Activated T-cell treated with anti-CD3 and anti-CD28 coated beads for 24 hours (primary cell): ENCODE measurements around the gene TSPYL4.

Experiments used
- DNase-seq: peaks from one replicate; pipeline ENCODE4 v3.0.0-alpha.2; 2020; ENCODE audit warnings: low read depth

Gene TSPYL4

DNA sequence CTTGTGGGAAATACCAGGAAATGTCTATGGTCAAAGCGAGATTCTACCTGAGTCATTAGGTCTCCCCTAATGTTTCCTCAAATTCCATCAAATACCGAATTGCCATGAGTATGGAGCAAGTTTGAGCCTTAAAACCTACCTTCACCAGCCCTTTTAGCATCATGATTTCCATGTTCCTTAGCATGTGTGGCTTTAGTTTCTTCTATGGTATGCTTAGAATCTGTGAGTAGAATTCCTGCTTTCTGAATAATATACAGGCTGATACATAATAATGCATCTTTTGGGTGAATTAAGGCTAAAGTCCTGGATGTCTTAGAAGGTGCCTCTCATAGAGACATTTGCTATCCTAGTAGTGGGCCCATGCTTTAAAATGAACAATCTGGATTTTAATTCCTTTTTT, 32.0 kb downstream of the TSPYL4 start:
- DNase-seq: no peak

- DNase-seq: no peak
These were observed 32.8 kb downstream of the TSPYL4 start for GRCh38 chr6:116221067-116221466.

- DNase-seq: no peak
These were observed 35.0 kb downstream of the TSPYL4 start for GRCh38 chr6:116218866-116219265.

DNA sequence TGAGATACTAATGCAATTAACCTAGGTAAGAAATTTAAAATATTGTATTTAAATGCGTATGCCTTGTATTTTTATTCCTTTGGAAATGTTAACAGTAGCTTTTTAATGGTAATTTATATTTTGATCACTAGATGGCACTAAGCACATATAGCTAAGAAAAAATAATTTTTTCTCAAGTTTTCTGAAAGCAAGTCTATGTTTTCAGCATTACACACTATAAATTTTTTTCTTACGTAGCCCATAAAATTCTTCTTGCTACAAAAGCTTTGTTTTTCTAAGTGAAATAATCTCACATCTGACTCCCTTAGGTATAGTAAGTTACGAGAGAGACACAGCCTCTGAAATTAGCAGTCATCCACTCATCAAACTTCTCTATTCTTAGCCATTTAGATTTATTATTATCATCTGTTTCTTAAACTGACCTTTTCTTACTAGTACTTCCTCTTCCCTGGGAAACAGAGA, 35.7 kb downstream of the TSPYL4 start:
- no peak for DNase-seq

DNA sequence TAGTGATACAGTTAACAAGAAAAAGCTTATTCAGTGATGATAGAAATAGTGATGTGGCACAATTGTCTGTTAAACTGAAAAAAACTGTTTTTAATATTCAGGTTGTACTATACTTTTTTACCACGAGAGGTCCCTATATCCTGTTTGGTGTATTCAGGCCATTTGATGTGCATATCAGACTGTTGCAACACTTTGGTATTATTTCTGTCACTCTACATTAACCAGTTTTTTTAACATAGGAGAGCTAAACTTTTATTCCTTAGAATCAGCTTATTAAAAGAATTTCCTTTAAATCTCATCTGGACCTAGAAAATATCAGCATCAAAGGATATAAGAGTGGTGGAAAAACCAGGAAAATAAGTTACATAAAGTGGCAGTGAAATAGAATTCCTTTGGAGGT, 36.8 kb downstream of the TSPYL4 start:
- DNase-seq: no peak

DNA sequence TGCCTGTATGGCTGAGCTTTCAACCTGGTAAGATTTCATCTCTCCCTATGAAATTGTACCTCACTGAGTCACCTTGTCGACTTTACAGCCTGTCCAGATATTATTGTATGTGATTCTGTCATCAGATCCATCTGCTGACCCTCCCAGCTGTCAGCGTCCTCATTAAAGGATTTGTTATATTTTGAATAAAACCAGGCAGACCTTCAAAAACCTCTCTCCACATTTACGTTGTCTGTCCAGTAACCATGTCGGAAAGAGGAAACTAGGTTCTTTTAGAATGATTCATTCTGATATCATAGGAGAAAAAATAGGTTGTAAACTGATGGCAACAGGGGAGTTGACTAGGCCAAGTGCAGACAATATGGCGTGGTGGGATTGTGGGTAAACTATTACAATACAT, 38.5 kb downstream of the TSPYL4 start:
- no peak for DNase-seq

- no peak for DNase-seq
These were observed 39.2 kb downstream of the TSPYL4 start for GRCh38 chr6:116214681-116215080.

GRCh38 chr6:116210750-116211425, 43.0 kb downstream of the TSPYL4 start:
- no peak for DNase-seq

DNA sequence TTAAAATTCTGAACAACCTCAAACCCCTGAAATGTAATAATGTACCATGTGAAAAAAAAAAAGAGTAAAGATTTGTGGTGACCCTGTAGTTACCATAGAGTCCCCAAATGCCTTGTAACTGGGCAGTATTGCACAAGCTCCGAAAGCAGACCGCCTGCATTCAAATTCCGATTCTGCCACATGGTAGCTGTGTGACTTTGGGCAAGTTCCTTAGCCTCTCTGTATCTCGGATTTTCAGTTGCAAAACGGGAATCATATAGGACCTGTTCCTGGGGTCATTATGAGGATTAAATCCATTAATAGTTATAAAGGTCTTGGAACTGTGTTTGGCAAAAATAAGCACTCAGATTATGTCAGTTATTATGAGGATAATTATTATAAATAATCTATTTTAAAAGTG, 43.6 kb downstream of the TSPYL4 start:
- DNase-seq: no peak

- no peak for DNase-seq
These were observed 45.7 kb downstream of the TSPYL4 start for GRCh38 chr6:116208056-116208785.

DNA sequence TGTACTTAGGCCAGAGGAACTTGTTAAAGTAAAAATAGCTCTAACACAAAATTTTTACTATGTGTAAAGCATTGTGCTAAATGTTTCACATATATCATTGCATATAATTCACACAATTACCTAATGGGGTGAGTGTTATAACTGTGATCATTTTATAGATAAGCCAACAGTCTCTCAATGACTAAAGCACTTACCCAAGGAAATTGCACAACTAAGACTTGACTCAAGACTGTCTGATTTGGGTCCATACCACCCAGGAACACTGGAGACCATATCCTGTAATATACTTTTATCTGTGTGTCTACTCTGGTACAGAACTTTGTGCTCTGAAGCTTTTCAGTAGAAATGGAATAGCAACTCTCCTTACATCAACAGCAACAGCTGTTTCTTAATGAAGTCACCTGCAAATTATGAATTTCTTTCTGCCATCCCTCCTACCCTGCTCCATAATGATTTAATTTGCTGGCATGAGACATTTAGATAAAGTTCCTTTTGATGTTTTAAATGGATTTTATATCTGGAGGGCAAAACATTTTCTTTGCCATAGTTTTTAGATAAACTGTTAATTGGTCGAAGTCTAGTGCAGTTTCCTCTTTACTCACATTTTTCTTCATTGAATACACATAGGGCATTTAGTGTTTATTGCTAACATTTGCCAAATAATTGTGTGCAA, 47.5 kb downstream of the TSPYL4 start:
- no peak for DNase-seq

DNA sequence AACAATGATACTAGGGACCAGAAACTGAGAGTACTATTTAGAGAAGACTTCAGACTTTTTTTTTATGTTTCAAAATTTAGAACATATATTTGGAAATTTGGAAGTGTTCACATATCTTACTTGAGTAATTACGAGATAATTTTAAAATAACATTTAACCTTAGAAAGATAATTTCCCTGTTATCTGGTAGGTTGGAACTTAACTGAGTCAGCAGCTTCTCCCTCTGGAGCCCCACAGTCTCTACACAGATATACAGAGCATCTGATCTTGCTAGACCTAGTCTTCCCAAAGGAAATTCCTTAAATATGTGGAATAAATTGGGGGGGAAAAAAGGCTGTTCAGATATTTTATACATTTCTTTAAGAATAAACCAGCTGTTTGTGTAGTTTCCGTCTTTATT, 48.6 kb downstream of the TSPYL4 start:
- DNase-seq: no peak

DNA sequence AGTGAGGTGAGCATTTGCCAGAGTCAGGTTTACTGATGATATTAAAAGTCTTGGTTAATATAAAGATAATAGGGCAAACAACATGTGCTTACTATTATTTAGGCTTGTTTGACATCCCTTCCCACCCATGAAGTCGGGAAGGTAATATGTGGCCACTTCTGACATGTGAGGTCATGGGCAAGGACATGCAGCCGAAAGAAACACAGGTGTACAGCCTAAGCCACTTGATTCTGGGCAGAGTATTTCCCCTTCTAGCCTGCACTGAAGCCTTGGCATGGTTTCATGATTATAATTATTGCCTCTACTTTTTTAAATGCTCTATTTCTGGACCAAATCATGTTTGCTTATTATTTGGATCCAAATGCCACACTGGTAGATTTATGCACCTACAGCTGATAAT, 52.3 kb downstream of the TSPYL4 start:
- no peak for DNase-seq

GRCh38 chr6:116200619-116201249, 53.1 kb downstream of the TSPYL4 start:
- DNase-seq: no peak
